PC-9 (cell line): Measurements from ENCODE around the gene AK9. TPM values are rescaled to one million over a fixed set of nuclear protein-coding genes. Genes with fewer than 3 reads are reported as not detected.

Source experiments
- BruUV-seq: library from RNA; stranded (reverse); fragments of 400-500 nt; replicated peaks from 2 replicates; lab custom pipeline; 2021; lab: Mats Ljungman, UMichigan
- CTCF ChIA-PET: fragments of 300-600 bp; sonication (Branson Sonifier 250); formaldehyde crosslinking; loops from one replicate; lab custom pipeline; 2022; ENCODE audit warnings: antibody characterized with exemption; lab: Charles Lee
- POLR2A ChIA-PET: fragments of 300-600 bp; sonication (Branson Sonifier 250); formaldehyde crosslinking; loops from one replicate; lab custom pipeline; 2022; ENCODE audit warnings: antibody characterized with exemption; ENCODE audit not compliant: unreplicated experiment; lab: Charles Lee
- DNase-seq, 2 experiments: peaks; one replicate each; pipeline versions ENCODE4 v3.0.0 to v3.0.0-alpha.2; 2015 to 2022; ENCODE audit warnings: mixed read lengths in 1 of 2
- H2AFZ ChIP-seq: fragments of 200-600 bp; sonication (generic); 2 replicates; pipeline ENCODE4 v1.8.1; 2017; ENCODE audit warnings: antibody characterized with exemption
- H3F3A ChIP-seq: fragments of 200-600 bp; sonication (generic); 2 replicates; pipeline ENCODE4 v1.8.1; 2017; ENCODE audit warnings: antibody characterized with exemption, mild to moderate bottlenecking, low read depth; ENCODE audit not compliant: insufficient read depth
- H3K27ac ChIP-seq: fragments of 200-600 bp; sonication (generic); 2 replicates; pipeline ENCODE4 v1.6.1; 2016; ENCODE audit warnings: mixed run types
- H3K27me3 ChIP-seq: fragments of 200-600 bp; sonication (generic); 2 replicates; pipeline ENCODE4 v1.6.1; 2016; ENCODE audit warnings: low read depth, mixed run types; ENCODE audit not compliant: insufficient read depth
- H3K36me3 ChIP-seq: fragments of 200-600 bp; sonication (generic); 2 replicates; pipeline ENCODE4 v1.6.1; 2016; ENCODE audit warnings: low read depth, mixed run types
- H3K4me1 ChIP-seq: fragments of 200-600 bp; sonication (generic); replicated peaks from 2 replicates; pipeline ENCODE4 v1.6.1; 2016; ENCODE audit warnings: mixed run types; ENCODE audit not compliant: insufficient read depth
- H3K4me2 ChIP-seq: fragments of 200-600 bp; sonication (generic); 2 replicates; pipeline ENCODE4 v1.6.1; 2017; ENCODE audit warnings: mixed run types
- H3K4me3 ChIP-seq: fragments of 200-600 bp; sonication (generic); 2 replicates; pipeline ENCODE4 v1.6.1; 2016; ENCODE audit warnings: mixed run types
- H3K79me2 ChIP-seq: fragments of 200-600 bp; sonication (generic); 2 replicates; pipeline ENCODE4 v1.6.1; 2017; ENCODE audit warnings: low read depth, mixed run types
- H3K9me2 ChIP-seq: fragments of 200-600 bp; sonication (generic); 2 replicates; pipeline ENCODE4 v1.8.1; 2017; ENCODE audit warnings: mild to moderate bottlenecking; ENCODE audit not compliant: insufficient read depth
- H3K9me3 ChIP-seq: fragments of 200-600 bp; sonication (generic); 2 replicates; pipeline ENCODE4 v1.8.1; 2016; ENCODE audit warnings: low read depth; ENCODE audit not compliant: insufficient read depth
- H4K20me1 ChIP-seq: fragments of 200-600 bp; sonication (generic); 2 replicates; pipeline ENCODE4 v1.8.1; 2017; ENCODE audit not compliant: insufficient read depth
- CTCF ChIP-seq: fragments of 200-600 bp; sonication (generic); conservative IDR thresholded peaks from 2 replicates; pipeline ENCODE4 v1.6.1; 2017; ENCODE audit warnings: mixed run types, antibody characterized with exemption, mild to moderate bottlenecking, moderate library complexity
- EZH2 ChIP-seq: fragments of 200-600 bp; sonication (generic); IDR thresholded peaks from 2 replicates; pipeline ENCODE4 v1.8.0; 2017; ENCODE audit warnings: antibody characterized with exemption, low read depth
- intact Hi-C: fragments of 100-400 bp; cut with micrococcal nuclease; formaldehyde crosslinking; loops from one replicate; pipeline ENCODE4 v1.10.0; 2022; ENCODE audit not compliant: unreplicated experiment
- total RNA-seq: library from RNA; stranded (reverse); gene quantifications from 2 replicates; pipeline ENCODE4 v1.2.3, GENCODE V29; 2021

AK9 gene
- total RNA-seq, 1 experiment from 2014 or later, result 7.4 TPM

- TF ChIP-seq EZH2, result no peak
- TF ChIP-seq CTCF, result no peak
- Histone ChIP-seq H3K4me2 (no peak overlapping the region), H3K79me2 (no peaks in the 10 kb centered on the region), H2AFZ (no peak overlapping the region), H3K36me3 (peaks cover 17% of the 10 kb centered on the region), H3K9me2 (no peaks in the 10 kb centered on the region), H4K20me1 (peaks cover 4% of the 10 kb centered on the region), H3K9me3 (no peaks in the 10 kb centered on the region), H3K27me3 (no peaks in the 10 kb centered on the region), H3K4me1 (no peaks in the 10 kb centered on the region; the same call in 1 of the 2 replicates), H3K27ac (no peak overlapping the region), H3K4me3 (no peak overlapping the region), H3F3A (peaks cover 38% of the 10 kb centered on the region; the same call in 1 of the 2 replicates)
- intact Hi-C loops, result loop anchor here (5.0 kb wide), 1 partner anchor 272 kb away; no protein-coding TSS in a partner anchor
- DNase-seq, result no peak
- ChIA-PET CTCF (no interaction called here), POLR2A (interaction anchor here (0.7 kb wide), 1 partner anchor 8 kb away, joined by 4 read pairs; no protein-coding TSS in a partner anchor)
- BruUV-seq, result no TSS peak
Measured at GRCh38 chr6:109458774-109459531, 232.0 kb downstream of the AK9 start.

GRCh38 chr6:109457562-109457996 is 233.4 kb downstream of the AK9 start:
- H3K4me1 ChIP-seq, result no peaks in the 10 kb centered on the region; the same call in 1 of the 2 replicates
- intact Hi-C loops, result loop anchor here (5.0 kb wide), 1 partner anchor 270 kb away; no protein-coding TSS in a partner anchor
- no peaks in the 10 kb centered on the region for H3K9me3 ChIP-seq
- H3K27me3 ChIP-seq, result no peaks in the 10 kb centered on the region
- TF ChIP-seq CTCF, result no peak
- no peak for TF ChIP-seq EZH2
- no TSS peak for BruUV-seq
- ChIA-PET CTCF (no interaction called here), POLR2A (no interaction called here)
- peaks cover 9% of the 10 kb centered on the region; the same call in 1 of the 2 replicates for H3K36me3 ChIP-seq
- no peaks in the 10 kb centered on the region for H3K79me2 ChIP-seq
- H3K4me2 ChIP-seq, result no peak overlapping the region
- no peak overlapping the region for H2AFZ ChIP-seq
- no peak for DNase-seq
- no peak overlapping the region for H3K4me3 ChIP-seq
- H3K27ac ChIP-seq, result no peak overlapping the region
- no peaks in the 10 kb centered on the region for H3K9me2 ChIP-seq
- no peaks in the 10 kb centered on the region for H4K20me1 ChIP-seq
- peaks cover 39% of the 10 kb centered on the region; the same call in 1 of the 2 replicates for H3F3A ChIP-seq

GRCh38 chr6:109456710-109457561 is 234.1 kb downstream of the AK9 start:
- no peaks in the 10 kb centered on the region for H3K27me3 ChIP-seq
- no peak for DNase-seq
- BruUV-seq, result TSS peak; percentile 39
- ChIA-PET POLR2A (interaction anchor here (0.5 to 0.7 kb wide), 3 partner anchors 12 to 524 kb away, joined by 3 to 6 read pairs (median 3); partner anchors contain the start of genes PPIL6 and SMPD2), CTCF (interaction anchor here (1.0 kb wide), 1 partner anchor 583 kb away, joined by 3 read pairs; no protein-coding TSS in a partner anchor)
- H3K36me3 ChIP-seq, result peaks cover 3% of the 10 kb centered on the region; the same call in 1 of the 2 replicates
- TF ChIP-seq CTCF, result no peak
- no peak for TF ChIP-seq EZH2
- H2AFZ ChIP-seq, result no peak overlapping the region
- no peak overlapping the region for H3K4me3 ChIP-seq
- no peaks in the 10 kb centered on the region; the same call in 1 of the 2 replicates for H3K4me1 ChIP-seq
- H3K9me2 ChIP-seq, result no peaks in the 10 kb centered on the region
- peak overlapping the region; percentile 95; the same call in 1 of the 2 replicates for H3K4me2 ChIP-seq
- H3K9me3 ChIP-seq, result no peaks in the 10 kb centered on the region
- H3F3A ChIP-seq, result peaks cover 44% of the 10 kb centered on the region; the same call in 1 of the 2 replicates
- intact Hi-C loops, result loop anchor here (5.0 kb wide), 1 partner anchor 270 kb away; no protein-coding TSS in a partner anchor
- H4K20me1 ChIP-seq, result no peaks in the 10 kb centered on the region
- no peaks in the 10 kb centered on the region for H3K79me2 ChIP-seq
- no peak overlapping the region for H3K27ac ChIP-seq
